SU-DHL-6 (cell line): ENCODE measurements around the gene UBE2Q1.

Source experiments
- EZH2phosphoT487 ChIP-seq: fragments of 200-600 bp; sonication (generic), shearing (Covaris generic); conservative IDR thresholded peaks from 2 replicates; pipeline ENCODE4 v1.6.1; 2018; ENCODE audit warnings: mild to moderate bottlenecking, antibody characterized with exemption, low read length, moderate library complexity, mixed read lengths
- TF ChIP-seq, protein P1 (sequence below): fragments of 200-600 bp; sonication (generic); IDR thresholded peaks from one replicate; pipeline ENCODE4 v1.5.1; 2017; ENCODE audit warnings: antibody characterized with exemption, mild to moderate bottlenecking, low read length, moderate library complexity; ENCODE audit not compliant: insufficient read depth, poor library complexity, severe bottlenecking

DNA sequence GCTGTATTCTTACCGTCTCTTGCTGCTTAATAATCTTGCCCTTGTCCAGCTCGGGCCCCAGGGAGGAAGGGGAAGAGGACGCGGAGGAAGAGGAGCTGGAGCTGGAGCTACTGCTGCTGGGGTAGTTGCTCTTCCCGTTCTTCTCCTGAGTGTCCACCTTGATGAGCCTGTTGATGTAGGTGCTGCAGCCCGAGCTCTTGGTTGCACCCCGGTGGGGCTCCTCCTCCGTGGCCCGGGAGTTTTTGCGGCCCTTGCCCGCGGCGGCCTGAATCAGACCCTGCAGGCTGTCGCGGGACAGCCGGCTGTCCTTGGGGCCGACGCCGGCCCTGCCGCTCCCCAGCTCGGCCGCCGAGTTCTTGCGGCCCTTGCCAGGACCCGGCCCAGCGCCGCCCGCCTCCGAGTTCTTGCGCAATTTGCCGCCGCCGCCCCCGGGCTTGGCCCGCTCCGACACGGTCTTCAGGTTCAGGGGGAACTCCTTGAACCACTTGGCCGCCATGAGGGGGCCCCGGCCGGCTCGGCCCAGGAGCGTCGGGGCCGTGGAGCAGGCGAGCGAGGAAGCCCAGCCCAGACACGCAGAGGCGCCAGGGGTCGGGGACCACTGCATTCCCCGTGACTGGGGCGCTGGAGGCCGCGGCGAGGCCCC lies 56.9 kb downstream of the UBE2Q1 start:
- TF ChIP-seq, protein P1, sequence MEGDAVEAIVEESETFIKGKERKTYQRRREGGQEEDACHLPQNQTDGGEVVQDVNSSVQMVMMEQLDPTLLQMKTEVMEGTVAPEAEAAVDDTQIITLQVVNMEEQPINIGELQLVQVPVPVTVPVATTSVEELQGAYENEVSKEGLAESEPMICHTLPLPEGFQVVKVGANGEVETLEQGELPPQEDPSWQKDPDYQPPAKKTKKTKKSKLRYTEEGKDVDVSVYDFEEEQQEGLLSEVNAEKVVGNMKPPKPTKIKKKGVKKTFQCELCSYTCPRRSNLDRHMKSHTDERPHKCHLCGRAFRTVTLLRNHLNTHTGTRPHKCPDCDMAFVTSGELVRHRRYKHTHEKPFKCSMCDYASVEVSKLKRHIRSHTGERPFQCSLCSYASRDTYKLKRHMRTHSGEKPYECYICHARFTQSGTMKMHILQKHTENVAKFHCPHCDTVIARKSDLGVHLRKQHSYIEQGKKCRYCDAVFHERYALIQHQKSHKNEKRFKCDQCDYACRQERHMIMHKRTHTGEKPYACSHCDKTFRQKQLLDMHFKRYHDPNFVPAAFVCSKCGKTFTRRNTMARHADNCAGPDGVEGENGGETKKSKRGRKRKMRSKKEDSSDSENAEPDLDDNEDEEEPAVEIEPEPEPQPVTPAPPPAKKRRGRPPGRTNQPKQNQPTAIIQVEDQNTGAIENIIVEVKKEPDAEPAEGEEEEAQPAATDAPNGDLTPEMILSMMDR: no peak
- TF ChIP-seq EZH2phosphoT487: no peak
